Thyroid gland (tissue), 4 donors: Measurements from ENCODE around the gene EDC3.
"Not testable (repeated sequence)": the region's sequence is repeated elsewhere in the genome, so short reads cannot be mapped to it uniquely, and the experiment has no call there.

Experiments
- CTCF ChIP-seq, 6 experiments: fragments of 200-600 bp in 3 of 6; fragments of 450-650 bp in 3 of 6; sonication (generic) in 3 of 6; IDR thresholded peaks; one replicate each; pipeline ENCODE4 v1.5.1; 2016 to 2019; ENCODE audit warnings: antibody characterized with exemption in 6 of 6, mild to moderate bottlenecking in 2 of 6, inconsistent platforms in 1 of 6, moderate library complexity in 1 of 6
- POLR2A ChIP-seq, 2 donors: fragments of 450-650 bp; IDR thresholded peaks; one replicate each; pipeline ENCODE4 v1.6.1; 2017; ENCODE audit warnings: antibody characterized with exemption in 2 of 2, mild to moderate bottlenecking in 2 of 2, moderate library complexity in 1 of 2

DNA sequence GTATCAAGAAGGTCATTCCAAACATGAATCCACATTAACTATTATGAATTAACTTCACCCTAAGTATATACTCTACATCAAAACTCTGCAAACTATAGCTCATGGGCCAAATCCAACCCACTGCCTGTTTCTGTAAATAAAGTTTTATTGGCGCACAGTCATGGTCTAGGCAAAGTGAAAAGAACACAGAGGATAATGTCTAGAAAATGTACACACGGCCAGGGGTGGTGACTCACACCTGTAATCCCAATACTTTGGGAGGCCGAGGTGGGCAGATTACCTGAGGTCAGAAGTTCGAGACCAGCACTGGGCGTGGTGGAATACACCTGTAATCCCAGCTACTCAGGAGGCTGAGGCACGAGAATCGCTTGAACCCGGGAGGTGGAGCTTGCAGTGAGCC is 34.5 kb downstream of the EDC3 start:
- not testable (repeated sequence) for TF ChIP-seq CTCF, POLR2A (IDR thresholded peaks at IDR 0.05)
